ENCODE data around the gene AGAP9. TPM values are rescaled to one million over a fixed set of nuclear protein-coding genes. Genes with fewer than 3 reads are reported as not detected.

Gene AGAP9
- 5.4 to 10.1 TPM (median 9.6 TPM) in 5 replicates for total RNA-seq (2022; extraction: Qiagen RNA extraction)

DNA sequence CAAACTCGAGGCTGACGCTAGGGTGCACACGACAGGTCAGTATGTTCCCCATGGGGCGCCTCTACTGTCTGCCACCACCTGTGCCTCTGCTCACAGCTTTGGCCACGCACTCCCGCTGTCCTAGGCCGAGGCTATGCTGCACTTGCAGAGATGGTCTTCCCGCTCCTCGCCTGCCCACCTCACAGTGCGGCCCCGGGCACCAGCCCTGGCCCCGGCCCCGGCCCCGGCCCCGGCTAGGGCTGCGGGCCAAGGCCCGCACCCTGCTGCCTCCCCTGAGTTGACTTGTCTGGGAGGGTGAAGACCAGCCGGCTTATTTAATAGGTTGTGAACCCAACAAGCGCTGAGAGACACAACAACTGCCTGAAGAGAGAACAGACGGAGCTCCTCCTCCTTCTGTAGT, at the start of gene AGAP9:
Gene AGAP9 (minus strand): TSS at position 164 of the 400 bp plus-strand sequence. CDS start 112 bp downstream, at position 52.

GRCh38 chr10:47491600-47491999, 31.8 kb downstream of the AGAP9 start, which contains the start of gene FAM25G:
Gene FAM25G (minus strand): TSS chr10:47491700. CDS start chr10:47491674, 26 bp downstream.

DNA sequence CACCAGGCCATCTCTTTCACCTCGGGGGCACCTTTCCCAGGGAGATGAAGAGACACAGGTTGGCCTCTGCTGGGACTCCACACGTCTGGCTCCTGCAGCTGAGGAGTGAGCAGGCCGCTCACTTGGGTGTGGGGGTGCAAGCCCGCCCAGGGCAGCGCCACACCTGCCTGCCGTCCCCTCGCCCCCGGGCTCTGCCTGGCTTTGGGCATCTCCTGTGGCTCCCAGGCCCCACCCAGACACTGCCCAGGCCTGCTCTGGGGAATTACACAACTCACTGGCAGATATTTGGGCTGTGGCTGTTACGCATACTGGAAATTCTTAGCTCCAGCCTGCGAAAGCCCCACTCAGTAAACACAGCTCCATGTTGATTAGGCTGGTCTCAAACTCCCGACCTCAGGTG, 39.5 kb downstream of the AGAP9 start, which contains the start of gene ANXA8:
Gene ANXA8 (minus strand): TSS at position 193 of the 400 bp plus-strand sequence. CDS start 182 bp downstream, at position 11.

Other genes with a start within 250 kb of the AGAP9 start
- 0.05 to 0.13 TPM (median 0.05 TPM) in 4 of 5 replicates, not detected in the other for gene GDF10, start 223.4 kb downstream of the AGAP9 start, total RNA-seq (2022; extraction: Qiagen RNA extraction)
- gene GDF2, start 201.2 kb downstream of the AGAP9 start, total RNA-seq (2022; extraction: Qiagen RNA extraction), result not detected in 5 replicates
- not detected in 5 replicates for gene RBP3, start 175.3 kb downstream of the AGAP9 start, total RNA-seq (2022; extraction: Qiagen RNA extraction)
- gene ZNF488, start 139.3 kb downstream of the AGAP9 start, total RNA-seq (2022; extraction: Qiagen RNA extraction), result 10.6 to 13.9 TPM (median 13.1 TPM) in 5 replicates
- gene ANXA8, start 39.5 kb downstream of the AGAP9 start, total RNA-seq (2022; extraction: Qiagen RNA extraction), result 30.6 to 40.7 TPM (median 30.7 TPM) in 5 replicates
- gene FAM25G, start 31.9 kb downstream of the AGAP9 start, total RNA-seq (2022; extraction: Qiagen RNA extraction), result 0.83 to 0.92 TPM in 2 of 5 replicates, not detected in the others
- gene SYT15B, start 240.0 kb upstream of the AGAP9 start, total RNA-seq (2022; extraction: Qiagen RNA extraction), result 2.2 to 3.9 TPM (median 3.5 TPM) in 5 replicates

All from A549 treated with dexamethasone at 1 μM for 4 hours (cell line).